A673 (cell line): Measurements from ENCODE around the gene NPSR1. TPM values are rescaled to one million over a fixed set of nuclear protein-coding genes. Genes with fewer than 3 reads are reported as not detected.
"Not testable (repeated sequence)": the region's sequence is repeated elsewhere in the genome, so short reads cannot be mapped to it uniquely, and the experiment has no call there.

ENCODE experiments used
- BruUV-seq: library from RNA; stranded (reverse); fragments of 400-500 nt; replicated peaks from 2 replicates; lab custom pipeline; 2021; lab: Mats Ljungman, UMichigan
- CTCF ChIA-PET: fragments of 300-600 bp; sonication (Branson Sonifier 250); formaldehyde crosslinking; loops from one replicate; lab custom pipeline; 2022; ENCODE audit warnings: antibody characterized with exemption; lab: Charles Lee
- POLR2A ChIA-PET: fragments of 300-600 bp; sonication (Branson Sonifier 250); formaldehyde crosslinking; loops from one replicate; lab custom pipeline; 2022; ENCODE audit warnings: antibody characterized with exemption; ENCODE audit not compliant: low non-redundant PET; lab: Charles Lee
- DNase-seq: peaks from one replicate; pipeline ENCODE4 v3.0.0-alpha.2; 2015; ENCODE audit warnings: low spot score
- H3K27ac ChIP-seq: fragments of 200-600 bp; sonication (generic); 2 replicates; pipeline ENCODE4 v1.5.1; 2016; ENCODE audit warnings: mixed run types, low read depth, mild to moderate bottlenecking, mixed read lengths, antibody characterized with exemption, low read length; ENCODE audit not compliant: poor library complexity, severe bottlenecking
- H3K27me3 ChIP-seq: fragments of 200-600 bp; sonication (generic); replicated peaks from 2 replicates; pipeline ENCODE4 v1.6.1; 2017; ENCODE audit warnings: mixed run types, low read depth, mild to moderate bottlenecking, mixed read lengths, antibody characterized with exemption, low read length; ENCODE audit not compliant: insufficient read depth, poor library complexity
- H3K36me3 ChIP-seq: fragments of 200-600 bp; sonication (generic); 2 replicates; pipeline ENCODE4 v1.6.1; 2016; ENCODE audit warnings: mixed run types, mild to moderate bottlenecking, mixed read lengths, antibody characterized with exemption, low read length; ENCODE audit not compliant: insufficient read depth, poor library complexity, severe bottlenecking
- H3K4me1 ChIP-seq: fragments of 200-600 bp; sonication (generic); 2 replicates; pipeline ENCODE4 v1.6.1; 2017; ENCODE audit warnings: mixed run types, mild to moderate bottlenecking, mixed read lengths, antibody characterized with exemption, low read length; ENCODE audit not compliant: insufficient read depth, poor library complexity, severe bottlenecking
- H3K4me3 ChIP-seq: fragments of 200-600 bp; sonication (generic); 2 replicates; pipeline ENCODE4 v1.5.1; 2016; ENCODE audit warnings: low read depth, mixed run types, mild to moderate bottlenecking, mixed read lengths, low read length; ENCODE audit not compliant: poor library complexity, severe bottlenecking
- H3K9me3 ChIP-seq: fragments of 200-600 bp; sonication (generic); 2 replicates; pipeline ENCODE4 v1.6.1; 2016; ENCODE audit warnings: mixed run types, low read depth, mild to moderate bottlenecking, mixed read lengths, antibody characterized with exemption, low read length; ENCODE audit not compliant: poor library complexity, severe bottlenecking
- EZH2 ChIP-seq: fragments of 200-600 bp; sonication (generic); IDR thresholded peaks from 2 replicates; pipeline ENCODE4 v1.6.1; 2017; ENCODE audit warnings: borderline replicate concordance, low read depth, mild to moderate bottlenecking, mixed read lengths, antibody characterized with exemption, low read length; ENCODE audit not compliant: poor library complexity, severe bottlenecking
- intact Hi-C: fragments of 100-400 bp; cut with micrococcal nuclease; formaldehyde crosslinking; loops from one replicate; pipeline ENCODE4 v1.10.0; 2022; ENCODE audit not compliant: unreplicated experiment
- total RNA-seq: library from RNA; stranded (reverse); gene quantifications from 2 replicates; pipeline ENCODE4 v1.2.3, GENCODE V29; 2021
- TF ChIP-seq, protein P1 (sequence below): fragments of 300-800, 200-600 bp; sonication (generic); conservative IDR thresholded peaks from 2 replicates; pipeline ENCODE4 v1.5.1; 2017; ENCODE audit warnings: low read depth, mild to moderate bottlenecking, antibody characterized with exemption, low read length, moderate library complexity, mixed read lengths

NPSR1 gene
- total RNA-seq, 1 experiment from 2014 or later: not detected

DNA sequence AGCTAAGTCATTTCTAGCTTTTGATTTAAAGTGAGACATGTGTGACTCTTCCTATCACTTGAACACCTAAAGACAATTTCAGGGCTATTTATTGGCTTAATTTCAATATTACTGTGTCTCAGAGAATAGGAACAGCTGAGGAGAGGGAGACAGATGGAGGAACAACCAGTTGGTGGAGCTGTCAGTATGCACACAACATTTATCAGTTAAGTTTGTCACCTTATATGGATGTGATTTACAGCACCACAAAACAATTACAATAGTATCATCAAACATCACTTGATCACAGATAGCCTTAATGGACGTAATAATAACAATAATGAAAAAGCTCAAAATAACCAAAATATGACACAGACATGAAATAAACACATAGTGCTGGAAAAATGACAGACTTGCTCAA, 129.6 kb downstream of the NPSR1 start:
- H3K9me3 ChIP-seq: no peaks in the 10 kb centered on the region
- no peak for DNase-seq
- H3K36me3 ChIP-seq: no peaks in the 10 kb centered on the region
- H3K4me1 ChIP-seq: no peaks in the 10 kb centered on the region
- ChIA-PET CTCF (no interaction called here), POLR2A (no interaction called here)
- no TSS peak for BruUV-seq
- no peak overlapping the region for H3K27ac ChIP-seq
- intact Hi-C loops: no loop called here
- TF ChIP-seq EZH2: no peak
- TF ChIP-seq, protein P1, sequence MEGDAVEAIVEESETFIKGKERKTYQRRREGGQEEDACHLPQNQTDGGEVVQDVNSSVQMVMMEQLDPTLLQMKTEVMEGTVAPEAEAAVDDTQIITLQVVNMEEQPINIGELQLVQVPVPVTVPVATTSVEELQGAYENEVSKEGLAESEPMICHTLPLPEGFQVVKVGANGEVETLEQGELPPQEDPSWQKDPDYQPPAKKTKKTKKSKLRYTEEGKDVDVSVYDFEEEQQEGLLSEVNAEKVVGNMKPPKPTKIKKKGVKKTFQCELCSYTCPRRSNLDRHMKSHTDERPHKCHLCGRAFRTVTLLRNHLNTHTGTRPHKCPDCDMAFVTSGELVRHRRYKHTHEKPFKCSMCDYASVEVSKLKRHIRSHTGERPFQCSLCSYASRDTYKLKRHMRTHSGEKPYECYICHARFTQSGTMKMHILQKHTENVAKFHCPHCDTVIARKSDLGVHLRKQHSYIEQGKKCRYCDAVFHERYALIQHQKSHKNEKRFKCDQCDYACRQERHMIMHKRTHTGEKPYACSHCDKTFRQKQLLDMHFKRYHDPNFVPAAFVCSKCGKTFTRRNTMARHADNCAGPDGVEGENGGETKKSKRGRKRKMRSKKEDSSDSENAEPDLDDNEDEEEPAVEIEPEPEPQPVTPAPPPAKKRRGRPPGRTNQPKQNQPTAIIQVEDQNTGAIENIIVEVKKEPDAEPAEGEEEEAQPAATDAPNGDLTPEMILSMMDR: no peak
- H3K27me3 ChIP-seq: no peaks in the 10 kb centered on the region
- no peak overlapping the region for H3K4me3 ChIP-seq

DNA sequence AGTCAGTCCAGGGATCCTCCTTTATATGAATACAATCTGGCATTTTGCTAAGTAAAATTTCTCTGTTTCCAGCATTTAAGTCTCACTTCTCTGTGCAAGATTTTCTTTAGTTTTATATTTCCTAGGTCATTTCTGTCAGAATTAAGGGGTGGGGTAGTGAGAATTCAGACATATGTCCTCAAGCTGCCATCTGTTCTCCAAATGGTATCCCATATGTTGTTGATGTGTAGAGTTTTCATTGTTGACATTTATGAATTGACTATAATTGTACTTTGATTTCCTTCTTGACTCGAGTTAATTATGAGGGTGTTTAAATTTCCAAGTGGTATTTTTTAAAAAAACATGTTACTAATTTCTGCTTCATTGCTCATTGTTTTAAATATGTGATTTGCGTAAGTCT, 148.8 kb downstream of the NPSR1 start:
- no TSS peak for BruUV-seq
- no peak for TF ChIP-seq EZH2
- TF ChIP-seq, protein P1: no peak
- CTCF ChIA-PET: no interaction called here

DNA sequence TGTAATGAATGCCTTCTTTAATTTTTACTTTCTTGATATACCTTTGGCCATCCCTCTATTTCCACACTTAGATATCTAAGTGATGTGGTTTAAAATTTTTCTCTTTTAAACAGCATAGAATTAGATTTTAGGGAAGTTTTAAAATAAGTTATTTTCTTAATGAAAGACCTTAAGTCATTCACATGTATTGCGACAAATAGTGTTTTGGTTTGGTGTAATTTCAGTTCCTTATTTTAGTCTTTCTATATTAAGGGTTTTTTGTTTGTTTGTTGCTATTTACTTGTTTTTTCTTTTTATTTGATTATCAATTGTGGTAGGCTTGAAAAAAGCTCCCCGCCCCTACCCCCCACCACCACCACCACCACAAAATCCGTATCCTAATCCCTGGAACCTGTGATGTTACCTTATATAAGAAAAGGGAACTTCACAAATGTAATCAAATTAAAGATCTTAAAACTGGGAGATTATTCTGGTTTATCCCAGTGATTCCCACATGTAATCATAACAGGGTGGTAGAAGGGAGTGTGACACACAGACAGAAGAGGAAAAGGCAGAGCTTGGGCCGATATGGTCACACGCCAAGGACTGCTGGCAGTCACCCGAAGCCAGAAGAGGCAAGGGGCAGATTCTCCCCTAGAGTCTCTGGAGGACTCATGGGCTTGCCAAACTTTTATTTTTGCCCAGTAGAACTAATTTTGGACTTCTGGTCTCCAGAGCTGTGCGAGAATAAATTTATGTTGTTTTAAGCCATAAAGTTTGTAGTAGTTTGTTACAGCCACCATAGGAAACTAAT, 149.7 kb downstream of the NPSR1 start:
- TF ChIP-seq EZH2: no peak
- TF ChIP-seq, protein P1: no peak
- CTCF ChIA-PET: no interaction called here
- H3K27me3 ChIP-seq: no peaks in the 10 kb centered on the region
- intact Hi-C loops: no loop called here
- no TSS peak for BruUV-seq
- no peaks in the 10 kb centered on the region for H3K36me3 ChIP-seq
- no peaks in the 10 kb centered on the region for H3K9me3 ChIP-seq
- H3K27ac ChIP-seq: no peak overlapping the region
- no peaks in the 10 kb centered on the region for H3K4me1 ChIP-seq
- no peak for DNase-seq
- H3K4me3 ChIP-seq: no peak overlapping the region
- POLR2A ChIA-PET: no interaction called here

More for the DNA sequence above, 148.8 kb downstream of the NPSR1 start:
- H3K27ac ChIP-seq: no peak overlapping the region
- intact Hi-C loops: no loop called here
- POLR2A ChIA-PET: no interaction called here
- H3K9me3 ChIP-seq: no peaks in the 10 kb centered on the region
- no peak for DNase-seq
- no peak overlapping the region for H3K4me3 ChIP-seq
- H3K4me1 ChIP-seq: no peaks in the 10 kb centered on the region
- no peaks in the 10 kb centered on the region for H3K27me3 ChIP-seq
- no peaks in the 10 kb centered on the region for H3K36me3 ChIP-seq

DNA sequence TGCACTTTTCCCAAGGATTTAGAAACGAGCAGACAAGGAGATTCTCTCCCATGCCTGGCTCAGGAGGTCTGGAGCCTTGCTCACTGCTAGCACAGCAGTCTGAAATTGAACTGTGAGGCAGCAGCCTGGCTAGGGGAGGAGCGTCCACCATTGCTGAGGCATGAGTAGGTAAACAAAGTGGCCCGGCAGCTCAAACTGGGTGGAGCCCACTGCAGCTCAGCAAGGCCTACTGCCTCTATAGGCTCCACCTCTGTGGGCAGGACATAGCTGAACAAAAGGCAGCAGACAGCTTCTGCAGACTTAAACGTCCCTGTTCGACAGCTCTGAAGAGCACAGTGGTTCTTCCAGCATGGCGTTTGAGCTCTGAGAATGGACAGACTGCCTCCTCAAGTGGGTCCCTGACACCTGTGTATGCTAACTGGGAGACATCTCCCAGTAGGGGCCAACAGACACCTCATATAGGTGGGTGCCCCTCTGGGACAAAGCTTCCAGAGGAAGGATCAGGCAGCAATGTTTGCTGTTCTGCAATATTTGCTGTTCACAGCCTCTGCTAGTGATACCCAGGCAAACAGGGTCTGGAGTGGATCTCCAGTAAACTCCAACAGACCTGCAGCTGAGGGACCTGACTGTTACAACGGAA, 156.3 kb downstream of the NPSR1 start:
- CTCF ChIA-PET: interaction anchor here (0.6 kb wide), 1 partner anchor 384 kb away, joined by 3 read pairs; no protein-coding TSS in a partner anchor
- H3K27ac ChIP-seq, BruUV-seq, H3K9me3 ChIP-seq, H3K36me3 ChIP-seq, intact Hi-C loops, H3K4me1 ChIP-seq, POLR2A ChIA-PET, DNase-seq, H3K27me3 ChIP-seq, H3K4me3 ChIP-seq: not testable (repeated sequence)
